HG02943 (cell line): ENCODE results near the gene SIGLEC1.

Experiments
- ATAC-seq: cut with Tn5 transposase; IDR thresholded peaks from one replicate; pipeline ENCODE4 v1.9.1; 2021; ENCODE audit warnings: mild to moderate bottlenecking, low read depth, moderate library complexity; ENCODE audit not compliant: unreplicated experiment

SIGLEC1 gene

DNA sequence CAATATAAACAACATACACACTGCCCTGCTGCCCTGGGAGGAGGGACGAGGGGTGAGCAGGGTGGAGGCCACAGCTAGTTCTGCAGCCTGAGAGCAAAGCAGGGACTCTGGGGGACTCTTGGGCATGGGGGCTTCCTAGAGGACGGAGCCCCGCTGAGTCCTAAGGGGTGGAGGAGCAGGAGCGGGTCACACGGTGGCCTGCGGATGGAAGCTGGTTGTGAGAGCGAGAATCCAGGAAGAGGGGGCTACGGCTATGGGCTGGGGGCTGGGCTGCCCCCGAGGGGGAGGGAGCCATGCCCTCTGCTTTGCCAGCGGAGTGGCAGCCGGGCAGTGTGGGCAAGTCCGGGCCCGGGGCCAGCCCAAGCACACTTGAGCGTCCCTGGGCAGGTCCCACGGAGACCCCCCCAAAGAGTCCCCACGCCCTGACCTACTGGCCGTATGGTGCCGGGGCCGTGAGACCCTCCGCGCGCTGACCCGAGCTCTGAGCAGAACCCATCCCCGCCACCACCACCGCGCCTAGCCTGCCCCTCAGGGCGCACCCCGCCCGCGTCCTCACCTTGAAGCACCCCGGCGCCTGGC, 31.0 kb downstream of the SIGLEC1 start:
- ATAC-seq: no peak

GRCh38 chr20:3680701-3681351, 31.6 kb downstream of the SIGLEC1 start:
- ATAC-seq: no peak

- no peak for ATAC-seq
Measured at GRCh38 chr20:3679749-3680700, 32.4 kb downstream of the SIGLEC1 start.

- ATAC-seq: no peak
Measured at GRCh38 chr20:3678856-3679720, 33.3 kb downstream of the SIGLEC1 start.

DNA sequence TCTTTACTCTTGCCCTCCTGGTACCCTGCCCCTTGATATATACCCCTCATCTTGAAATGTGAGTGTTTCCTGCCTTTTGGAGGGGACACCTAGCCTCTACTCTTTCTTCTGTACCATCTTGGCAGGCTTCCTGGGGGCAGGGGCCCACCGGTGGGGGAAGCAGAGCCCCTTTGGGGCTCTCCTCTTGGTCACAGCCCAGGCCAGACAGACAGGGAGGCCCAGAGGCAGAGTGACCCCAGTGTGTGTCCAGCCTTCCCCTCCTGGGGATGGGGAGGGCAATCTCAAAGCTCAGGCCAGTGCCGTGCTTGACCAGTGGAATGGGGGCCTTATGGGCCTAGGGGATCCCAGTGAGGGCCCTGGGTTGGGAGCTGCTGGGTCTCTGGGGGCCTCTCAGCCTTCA, 34.2 kb downstream of the SIGLEC1 start:
- no peak for ATAC-seq

DNA sequence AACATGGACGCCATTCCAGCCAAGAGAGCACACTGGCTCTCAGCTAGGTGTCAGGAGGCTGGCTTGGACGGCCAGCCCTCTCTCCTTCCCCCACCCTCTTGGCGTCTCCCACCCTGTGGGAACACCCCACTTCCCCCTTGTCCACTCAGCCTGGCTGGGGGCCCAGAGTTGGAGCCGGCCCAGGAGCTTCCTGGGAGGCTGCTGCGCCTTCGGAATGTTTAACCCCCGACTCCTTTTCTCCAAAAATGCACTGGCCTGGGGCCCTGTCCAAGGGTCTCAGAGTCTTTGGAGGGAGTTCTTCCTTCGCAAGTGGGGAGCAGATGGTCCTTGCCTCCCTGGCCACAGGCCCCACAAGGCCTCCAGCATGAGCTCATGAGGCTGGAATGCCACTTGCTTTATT, 34.7 kb downstream of the SIGLEC1 start:
- no peak for ATAC-seq

DNA sequence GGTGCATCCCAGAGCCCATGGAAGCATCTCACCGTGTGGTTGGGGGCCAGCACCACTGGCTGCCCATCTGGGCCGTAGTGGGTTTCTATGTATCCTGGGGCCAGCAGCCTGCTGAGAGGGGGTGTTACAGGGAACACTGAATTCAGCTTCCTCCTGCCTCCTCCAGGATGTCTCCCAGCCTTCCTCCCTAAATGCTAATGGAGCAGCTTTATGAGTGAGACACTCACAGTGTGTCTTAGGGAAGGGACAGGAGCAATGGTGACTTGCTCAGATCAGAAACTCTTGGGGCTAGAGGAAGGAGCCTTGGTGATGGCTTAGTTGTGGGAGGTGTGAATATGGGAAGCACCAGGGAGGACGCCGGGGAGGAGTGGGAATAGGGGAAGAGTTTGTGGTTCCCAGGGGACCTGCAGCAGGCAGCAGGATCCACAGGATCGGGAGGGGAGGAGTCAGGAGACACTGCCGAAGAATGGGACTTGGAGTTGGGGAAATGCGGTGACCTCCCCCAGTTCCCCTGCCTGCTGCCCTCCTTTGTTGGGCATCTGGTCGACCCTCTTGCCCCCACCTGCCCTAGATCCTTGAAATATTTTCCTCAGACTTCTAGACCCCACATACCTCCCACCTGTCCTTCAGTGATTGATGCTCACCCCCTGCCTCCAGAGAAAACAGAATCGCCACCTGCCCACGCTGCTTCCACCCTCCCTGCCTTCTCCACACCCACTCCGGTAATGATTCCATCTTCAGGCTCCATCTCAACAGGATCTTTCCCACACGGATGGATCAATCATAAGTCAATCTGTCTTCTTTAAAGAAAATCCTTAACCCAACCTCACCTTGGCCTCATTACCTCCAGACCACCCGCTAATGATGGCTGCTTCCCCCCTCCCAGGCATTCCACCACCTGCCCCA, 37.2 kb downstream of the SIGLEC1 start:
- no peak for ATAC-seq

DNA sequence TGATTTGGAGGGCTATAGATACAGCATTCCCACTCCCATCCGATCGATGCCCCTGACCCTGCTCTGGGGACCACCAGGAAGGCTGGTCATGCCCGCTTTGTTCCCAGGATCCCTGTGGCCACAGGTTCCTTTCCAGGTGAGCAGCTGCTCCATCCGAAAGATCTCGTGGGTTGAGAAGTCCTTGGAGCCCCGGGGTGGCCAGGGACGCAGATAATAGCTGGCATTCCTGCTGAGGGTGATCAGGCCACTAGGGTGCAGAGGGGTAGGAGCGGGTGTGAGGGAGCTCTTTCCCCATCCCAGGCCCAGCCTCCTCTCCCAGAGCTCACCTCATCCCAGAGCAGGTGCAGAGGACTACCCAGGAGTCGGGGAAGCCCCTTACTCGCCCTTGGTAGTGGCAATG, 38.0 kb downstream of the SIGLEC1 start:
- no peak for ATAC-seq

DNA sequence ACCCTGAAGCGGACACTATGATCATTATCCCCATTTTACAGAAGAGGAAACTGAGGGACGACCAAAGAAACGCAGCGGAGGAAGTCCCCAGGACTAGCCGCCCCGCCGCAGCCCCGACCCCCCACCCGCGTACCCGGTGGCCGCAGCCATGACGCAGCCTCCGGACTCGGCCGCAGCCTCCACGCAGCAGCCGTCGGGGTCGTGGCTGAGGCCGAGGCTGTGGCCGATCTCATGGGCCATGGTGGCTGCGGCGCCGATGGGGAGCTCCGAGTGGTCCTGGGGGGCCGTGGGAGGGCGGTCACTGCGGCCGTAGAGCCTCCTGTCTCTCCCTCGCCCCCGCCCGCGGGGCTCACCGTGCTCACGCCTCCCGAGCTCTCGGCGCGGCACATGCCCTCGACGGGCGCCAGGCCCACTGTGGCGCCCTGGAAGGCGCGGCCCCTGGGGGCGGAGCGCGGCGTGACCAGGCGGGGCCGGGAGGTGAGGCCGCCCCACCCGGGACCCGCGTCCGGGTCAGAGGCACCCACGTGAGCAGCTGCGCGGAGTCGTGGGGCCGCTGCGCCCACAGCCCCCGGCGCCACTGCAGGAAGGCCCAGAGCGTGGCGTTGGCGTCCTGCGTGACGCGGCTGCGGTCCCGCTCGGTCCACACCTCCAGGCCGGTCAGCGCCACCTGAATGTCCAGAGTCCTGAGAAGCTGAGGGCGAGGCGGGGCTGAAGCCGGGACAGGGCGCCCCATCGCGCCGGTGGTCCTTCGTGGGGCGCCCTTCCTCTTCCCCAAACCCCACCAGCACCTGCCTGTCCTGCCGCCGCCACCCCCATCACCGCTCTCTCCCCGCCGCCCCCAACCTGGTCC, 39.0 kb downstream of the SIGLEC1 start:
- ATAC-seq: no peak

- ATAC-seq: no peak
Measured at GRCh38 chr20:3672547-3673171, 39.7 kb downstream of the SIGLEC1 start.

GRCh38 chr20:3671986-3672546, 40.3 kb downstream of the SIGLEC1 start:
- ATAC-seq: no peak

- ATAC-seq: no peak
Measured at GRCh38 chr20:3670945-3671344, 41.5 kb downstream of the SIGLEC1 start.

GRCh38 chr20:3670511-3670910, 41.9 kb downstream of the SIGLEC1 start:
- no peak for ATAC-seq

GRCh38 chr20:3669710-3670367, 42.6 kb downstream of the SIGLEC1 start:
- ATAC-seq: no peak

- ATAC-seq: no peak
Measured at GRCh38 chr20:3667434-3668037, 44.9 kb downstream of the SIGLEC1 start.

DNA sequence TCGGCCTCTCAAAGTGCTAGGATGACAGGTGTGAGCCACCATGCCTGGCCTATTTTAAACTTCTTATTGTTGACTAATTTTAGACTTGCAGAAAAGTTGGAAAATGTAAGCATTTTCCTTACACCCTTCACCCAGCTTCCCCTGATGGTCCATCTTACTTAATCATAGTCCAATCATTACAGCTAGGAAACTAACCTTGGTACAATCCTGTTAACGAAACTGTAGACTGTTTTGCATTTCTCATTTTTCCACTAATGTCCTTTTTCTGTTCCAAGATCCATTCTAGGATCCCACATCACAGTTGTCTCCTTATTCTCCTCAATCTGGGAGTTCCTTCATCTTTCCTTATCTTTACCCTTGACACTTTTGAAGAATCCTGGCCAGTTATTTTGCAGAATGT, 48.5 kb downstream of the SIGLEC1 start:
- no peak for ATAC-seq
